Stimulated activated CD8-positive, alpha-beta memory T cell treated with anti-CD3 and anti-CD28 coated beads, Interleukin-7, amount 100 ng/mL, for 1 hour (primary cell): Measurements from ENCODE around the gene C1orf159.
A peak's percentile ranks its signal among the peaks of the same experiment; 100 is the strongest.
"Not testable (repeated sequence)": the region's sequence is repeated elsewhere in the genome, so short reads cannot be mapped to it uniquely, and the experiment has no call there.

ENCODE experiments used
- DNase-seq, 2 donors: peaks; one replicate each; pipeline ENCODE4 v3.0.0-alpha.2; 2020; ENCODE audit warnings: low read depth in 2 of 2

The C1orf159 gene

DNA sequence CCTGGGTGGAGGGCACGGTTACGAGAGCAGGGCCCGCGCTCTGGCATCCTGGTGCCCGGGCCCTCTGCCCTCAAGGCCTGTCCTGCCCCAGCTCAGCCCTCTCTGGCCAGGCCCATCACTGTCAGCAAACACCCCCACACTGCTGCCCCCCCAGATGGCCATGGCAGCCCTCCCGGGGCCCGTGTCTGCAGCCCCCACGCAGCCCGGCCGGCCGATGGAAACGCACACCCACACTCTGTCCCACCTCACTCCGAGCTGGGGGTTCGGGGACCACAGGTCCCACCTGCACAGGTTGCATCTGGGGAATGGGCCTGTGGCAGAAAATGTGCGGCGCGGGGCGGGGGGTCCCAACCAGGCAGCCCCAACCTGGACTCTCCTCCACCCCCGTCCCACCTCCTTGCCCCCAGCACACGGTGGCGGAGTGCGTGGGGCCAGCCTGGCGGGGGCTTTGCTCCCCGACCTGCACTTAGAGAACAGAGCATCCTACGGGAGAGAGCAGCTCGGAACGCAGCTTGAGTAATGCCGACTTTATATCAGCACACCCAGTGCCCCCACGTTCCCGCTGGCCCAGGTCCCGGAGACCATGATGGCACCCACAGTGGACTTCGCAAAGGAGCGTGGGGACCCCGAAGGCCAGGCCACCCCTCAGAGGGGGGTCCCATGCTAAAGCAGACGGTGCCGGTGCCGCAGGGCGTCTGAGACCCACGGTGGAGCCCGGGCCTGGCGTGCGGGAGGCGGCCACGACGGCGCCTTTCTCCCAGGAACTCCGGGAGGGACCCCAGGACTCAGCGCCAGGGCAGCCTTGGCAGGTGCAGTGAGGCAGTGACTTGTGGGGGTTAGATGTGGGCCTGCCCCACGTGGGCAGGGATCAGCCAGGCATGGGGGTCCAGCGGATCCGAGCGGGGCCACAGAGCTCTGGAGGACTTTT, 34.3 kb downstream of the C1orf159 start:
- DNase-seq: no peak

DNA sequence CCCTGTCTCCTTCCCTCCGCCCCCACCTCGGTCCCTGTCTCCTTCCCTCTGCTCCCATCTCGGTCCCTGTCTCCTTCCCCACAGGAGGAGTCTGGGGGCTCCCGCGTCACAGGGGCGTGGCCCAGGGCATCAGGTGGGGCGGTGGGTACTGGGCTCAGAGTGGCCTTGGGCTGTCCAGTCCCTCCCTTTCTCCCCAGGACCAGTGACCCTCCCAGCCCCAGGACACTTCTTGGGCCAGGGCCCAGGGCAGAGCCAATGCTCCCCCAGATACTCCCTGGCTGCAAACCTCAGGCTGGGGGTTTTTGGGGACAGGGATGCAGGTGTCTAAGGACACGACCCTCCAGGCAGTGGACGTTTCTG, 35.0 kb downstream of the C1orf159 start:
- no peak for DNase-seq

DNA sequence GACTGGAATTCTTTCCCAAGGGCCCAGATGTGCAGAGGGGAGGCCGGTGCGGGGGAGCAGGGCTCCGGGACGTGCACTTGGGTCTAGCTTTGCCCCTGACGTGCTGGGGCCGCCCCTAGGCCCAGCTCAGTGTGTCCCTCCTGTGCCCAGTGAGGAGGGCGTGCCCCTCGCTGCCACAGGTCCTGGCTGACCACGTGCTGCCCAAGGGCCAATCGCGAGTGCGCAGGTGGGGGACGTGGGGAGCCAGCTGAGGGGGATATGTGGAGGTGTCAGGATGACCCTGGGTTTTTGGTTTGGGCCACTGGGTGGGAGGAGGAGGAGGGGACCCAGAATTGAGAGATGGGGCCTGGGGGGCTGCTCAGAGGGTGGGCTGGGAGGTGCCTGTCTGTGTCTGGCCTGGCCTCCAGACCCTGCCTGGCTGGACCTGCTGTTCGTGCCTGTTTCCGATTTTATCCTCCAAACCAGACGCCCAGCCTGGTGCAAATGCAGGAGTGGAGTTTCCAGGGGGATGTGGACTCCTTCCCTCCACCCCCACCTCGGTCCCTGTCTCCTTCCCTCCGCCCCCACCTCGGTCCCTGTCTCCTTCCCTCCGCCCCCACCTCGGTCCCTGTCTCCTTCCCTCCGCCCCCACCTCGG, 35.6 kb downstream of the C1orf159 start:
- DNase-seq: no peak

DNA sequence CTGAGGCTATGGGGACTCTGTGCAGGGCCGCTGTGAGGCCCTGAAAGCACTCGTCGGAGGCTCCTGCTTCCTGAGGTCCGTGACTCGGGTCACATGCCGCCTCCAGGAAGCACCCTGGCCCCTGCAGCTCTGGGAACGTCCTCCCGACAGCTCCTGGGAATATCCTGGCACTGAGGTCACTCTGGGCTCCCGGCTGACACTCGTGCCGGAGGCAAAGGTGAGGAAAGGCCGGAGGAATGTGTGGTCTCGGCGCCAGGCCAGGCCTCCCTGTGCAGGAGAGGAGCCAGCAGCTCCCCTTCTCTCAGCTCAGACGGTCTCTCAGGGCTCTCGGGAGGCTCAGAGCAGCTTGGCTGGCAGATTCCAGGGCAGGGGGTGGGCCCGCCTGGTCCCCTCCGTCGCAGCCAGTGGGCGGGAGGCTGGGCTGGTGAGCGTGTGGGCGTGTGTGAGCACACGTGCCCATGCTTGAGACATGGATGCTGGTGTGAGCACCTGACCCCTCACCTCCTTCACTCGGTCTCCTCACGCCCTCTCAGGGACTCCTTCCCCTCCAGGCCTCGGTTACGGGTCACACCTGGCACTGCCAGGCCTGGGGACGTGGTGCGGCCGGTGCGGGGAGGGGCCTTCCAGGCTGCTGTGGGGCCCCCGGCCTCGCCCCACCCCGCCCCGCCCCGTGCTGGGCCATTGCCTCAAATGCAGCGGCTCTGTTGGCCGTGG, 36.3 kb downstream of the C1orf159 start:
- no peak for DNase-seq

DNA sequence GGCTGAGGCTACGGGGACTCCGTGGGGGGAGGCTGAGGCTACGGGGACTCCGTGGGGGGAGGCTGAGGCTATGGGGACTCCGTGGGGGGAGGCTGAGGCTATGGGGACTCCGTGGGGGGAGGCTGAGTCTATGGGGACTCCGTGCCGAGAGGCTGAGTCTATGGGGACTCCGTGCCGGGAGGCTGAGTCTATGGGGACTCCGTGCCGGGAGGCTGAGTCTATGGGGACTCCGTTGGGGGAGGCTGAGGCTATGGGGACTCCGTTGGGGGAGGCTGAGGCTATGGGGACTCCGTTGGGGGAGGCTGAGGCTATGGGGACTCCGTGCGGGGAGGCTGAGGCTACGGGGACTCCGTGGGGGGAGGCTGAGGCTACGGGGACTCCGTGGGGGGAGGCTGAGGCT, 38.5 kb downstream of the C1orf159 start:
- not testable (repeated sequence) for DNase-seq

DNA sequence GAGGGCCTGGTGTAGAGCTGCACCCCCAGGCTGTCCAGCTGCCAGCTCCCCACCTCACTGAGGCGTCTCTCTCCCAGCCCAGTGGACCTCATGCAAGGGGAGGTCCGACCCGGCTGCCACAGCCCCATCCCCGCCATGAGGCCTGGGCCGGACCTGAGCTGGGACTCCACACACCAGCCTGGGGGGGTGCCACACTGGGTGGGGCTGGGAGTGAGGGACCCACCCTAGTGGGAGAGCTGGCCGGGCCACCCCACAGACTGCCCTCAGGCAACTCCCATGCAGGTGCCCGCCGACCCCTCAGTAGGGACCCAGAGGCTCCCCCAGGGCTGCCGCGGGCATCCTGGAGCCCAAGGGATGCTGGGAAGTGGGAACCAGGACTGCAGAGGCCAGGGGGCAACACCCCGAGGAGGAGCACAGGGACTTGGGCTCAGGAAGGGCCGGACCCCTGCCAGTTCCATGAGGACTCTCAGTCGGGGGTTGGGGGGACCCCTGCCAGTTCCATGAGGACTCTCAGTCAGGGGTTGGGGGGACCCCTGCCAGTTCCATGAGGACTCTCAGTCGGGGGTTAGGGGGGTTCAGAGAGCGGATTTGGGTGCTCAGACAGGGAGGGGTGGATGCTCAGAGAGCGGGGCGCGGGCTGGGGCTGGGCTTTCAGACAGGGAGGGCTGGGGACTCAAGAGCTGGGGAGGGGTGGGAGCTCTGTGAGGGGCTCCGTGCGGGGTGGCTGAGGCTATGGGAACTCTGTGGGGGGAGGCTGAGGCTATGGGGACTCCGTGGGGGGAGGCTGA, 40.5 kb downstream of the C1orf159 start:
- DNase-seq: no peak

DNA sequence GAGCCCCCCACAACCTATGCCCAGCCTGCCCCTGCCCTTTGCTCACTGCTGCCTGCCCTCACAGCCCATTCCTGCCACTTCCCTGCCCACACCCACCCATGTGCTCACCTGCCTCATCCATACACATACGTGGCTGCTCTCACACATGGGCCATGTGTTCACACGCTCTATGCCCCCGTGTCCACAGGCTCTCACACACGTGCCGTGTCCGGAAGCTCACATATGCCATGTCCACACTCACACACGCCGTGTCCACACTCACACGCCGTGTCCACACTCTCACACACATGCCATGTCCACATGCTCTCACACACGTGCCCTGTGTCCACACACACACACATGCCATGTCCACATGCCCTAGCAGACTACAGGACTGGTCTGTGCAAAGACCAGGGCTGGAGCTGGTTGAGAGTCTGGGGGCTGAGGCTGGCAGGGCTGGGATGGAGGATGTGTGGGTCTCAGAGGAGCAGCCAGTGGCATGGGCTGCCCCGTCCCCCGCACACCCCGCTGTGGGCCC, 41.2 kb downstream of the C1orf159 start:
- no peak for DNase-seq

DNA sequence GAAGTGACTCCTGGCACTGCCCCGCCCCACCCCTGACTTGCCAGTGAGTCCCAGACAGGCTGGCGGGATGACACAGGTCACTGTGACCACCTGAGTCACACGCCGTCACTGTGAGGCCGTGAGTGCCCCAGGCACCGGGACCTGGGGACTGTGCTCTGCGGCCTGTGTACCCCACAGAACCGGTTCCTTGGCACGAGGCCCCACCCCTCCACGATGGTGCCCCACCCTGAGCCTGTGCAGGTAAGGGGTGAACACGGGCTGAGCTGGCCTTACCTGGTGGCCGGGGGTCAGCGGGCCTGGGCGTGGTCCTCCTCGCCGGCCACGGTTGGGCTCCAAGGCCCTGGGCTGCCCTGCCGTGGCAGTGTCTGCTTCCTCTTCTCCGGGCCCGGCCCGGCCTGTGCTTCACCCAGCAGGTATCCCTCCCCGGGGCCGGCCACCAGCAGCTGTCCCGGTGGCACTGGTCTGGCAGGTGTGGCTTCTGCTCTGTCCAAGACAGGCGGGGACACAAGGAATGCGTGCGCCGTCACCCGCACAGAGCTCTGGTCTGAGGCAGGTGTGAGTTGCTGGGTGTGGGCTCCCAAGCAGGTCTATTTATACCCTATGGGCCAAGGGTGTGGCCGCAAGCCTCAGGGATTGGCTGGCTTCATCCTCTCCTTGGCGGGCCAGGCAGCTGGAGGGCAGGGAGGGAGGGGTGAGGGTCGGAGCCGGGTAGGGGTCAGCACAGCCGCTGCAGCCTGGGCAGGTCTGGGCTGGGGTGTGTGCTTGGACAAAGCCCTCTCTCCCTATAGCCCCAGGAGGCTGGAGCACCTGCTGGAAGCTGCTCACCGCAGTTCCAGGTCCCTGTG, 41.9 kb downstream of the C1orf159 start, which contains the start of gene RNF223:
TSS of gene RNF223 (minus strand) at position 564 of the 845 bp plus-strand sequence. CDS start 1,740 bp downstream, outside the sequence.
- DNase-seq: no peak

DNA sequence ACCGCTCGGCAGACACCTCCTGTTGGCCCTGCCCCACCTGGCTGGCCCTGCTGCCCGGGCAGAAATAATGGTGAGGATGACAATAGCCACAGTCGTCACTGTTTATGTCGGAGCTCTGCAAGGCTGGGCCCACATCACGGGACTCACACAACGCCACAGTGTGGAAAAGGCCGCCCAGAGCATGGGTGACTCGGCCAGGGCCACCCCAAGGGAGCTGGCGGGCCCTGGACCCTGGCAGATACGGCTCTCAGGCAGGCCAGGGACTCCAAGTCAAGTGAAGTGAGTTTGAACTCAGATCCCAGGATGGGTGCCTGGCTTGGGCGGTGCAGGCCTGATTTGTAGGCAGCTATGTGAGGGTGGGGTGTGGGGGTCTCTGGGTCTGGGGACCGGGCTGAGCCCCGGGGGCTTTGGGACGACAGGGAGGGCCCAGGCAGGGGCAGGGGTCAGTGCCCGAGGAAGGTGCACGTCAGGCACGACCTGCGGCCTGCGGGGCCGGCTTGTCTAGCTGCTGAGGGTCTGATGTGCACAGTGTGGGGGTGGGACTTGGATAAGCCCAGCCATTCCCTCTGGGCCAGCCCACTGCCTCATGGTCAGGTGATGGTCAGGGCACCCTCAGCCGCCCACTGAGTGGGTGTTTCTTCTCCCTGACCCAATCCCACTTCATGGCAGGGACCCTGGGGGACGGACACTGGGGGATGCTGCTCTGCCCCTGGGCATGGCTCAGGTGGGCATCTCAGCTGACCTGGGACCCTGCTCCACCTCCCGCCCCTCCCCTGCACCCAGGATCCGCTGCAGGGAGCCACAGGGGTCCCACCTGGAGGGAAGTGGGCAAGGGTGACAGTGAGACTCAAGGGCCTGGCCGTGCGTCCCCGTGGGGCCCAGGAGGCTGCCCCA, 42.8 kb downstream of the C1orf159 start:
- no peak for DNase-seq

DNA sequence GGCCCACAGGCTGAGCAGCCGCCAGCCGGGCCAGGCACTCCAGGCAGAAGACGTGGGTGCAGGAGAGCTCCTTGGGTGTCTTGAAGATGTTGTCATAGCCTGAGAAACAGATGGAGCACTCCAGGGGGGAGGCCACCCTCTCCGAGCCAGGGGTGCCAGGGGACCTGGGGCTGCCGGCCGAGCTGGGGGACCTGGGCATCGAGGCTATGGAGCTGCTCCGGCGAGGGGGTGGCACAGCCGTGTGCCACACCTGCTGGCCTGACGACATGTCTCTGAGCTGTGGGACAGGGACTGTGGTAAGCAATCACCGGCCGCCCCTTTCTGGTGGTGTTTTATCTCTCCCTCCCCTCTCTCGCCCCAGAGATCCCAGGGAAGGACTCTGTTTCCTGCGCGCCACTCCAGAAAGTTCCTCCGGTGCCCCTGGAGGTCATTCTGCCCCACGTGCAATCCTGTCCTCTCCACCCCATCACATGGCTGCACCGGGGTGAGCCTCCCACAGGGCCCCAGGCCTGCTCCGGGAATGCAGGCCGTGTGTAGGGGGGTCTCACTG, 43.5 kb downstream of the C1orf159 start:
- DNase-seq: no peak

DNA sequence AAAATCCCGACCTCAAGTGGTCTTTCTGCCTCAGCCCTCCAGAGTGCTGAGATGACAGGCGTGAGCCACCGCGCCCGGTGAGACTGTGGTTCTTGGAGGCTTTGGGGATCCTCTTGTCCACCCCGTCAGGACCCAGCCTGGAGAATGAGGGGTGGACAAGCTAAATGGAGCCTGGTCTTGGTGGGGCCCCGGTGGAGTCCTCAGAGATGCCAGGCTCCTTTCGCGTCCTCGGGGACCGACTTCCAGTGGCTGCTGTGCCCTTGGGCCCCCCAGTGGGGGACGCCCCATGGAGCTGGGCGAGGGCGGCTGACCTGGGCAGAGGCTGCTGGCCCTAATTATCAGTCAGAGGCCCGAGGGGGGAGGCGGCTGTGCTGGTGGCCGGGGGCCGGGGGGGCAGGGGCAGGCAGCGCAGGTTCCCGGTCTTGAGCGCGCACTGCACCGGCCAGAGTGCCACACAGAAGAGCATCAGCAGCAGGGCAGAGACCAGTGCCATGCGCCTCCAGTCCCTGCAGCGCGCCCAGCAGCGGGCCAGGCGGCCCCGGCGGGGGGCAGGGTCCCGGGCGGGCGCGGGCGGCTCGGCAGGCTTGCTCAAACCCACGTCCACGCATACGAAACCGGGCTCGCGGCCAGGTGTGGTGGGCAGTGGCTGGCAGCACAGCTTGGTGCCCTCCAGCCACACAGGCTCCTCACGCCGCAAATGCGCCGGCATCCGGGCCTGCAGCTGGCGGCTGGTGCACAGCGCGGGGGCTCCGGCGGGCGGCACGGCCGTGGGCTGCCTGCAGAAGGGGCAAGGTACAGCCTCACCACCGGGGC, 44.2 kb downstream of the C1orf159 start:
- no peak for DNase-seq

DNA sequence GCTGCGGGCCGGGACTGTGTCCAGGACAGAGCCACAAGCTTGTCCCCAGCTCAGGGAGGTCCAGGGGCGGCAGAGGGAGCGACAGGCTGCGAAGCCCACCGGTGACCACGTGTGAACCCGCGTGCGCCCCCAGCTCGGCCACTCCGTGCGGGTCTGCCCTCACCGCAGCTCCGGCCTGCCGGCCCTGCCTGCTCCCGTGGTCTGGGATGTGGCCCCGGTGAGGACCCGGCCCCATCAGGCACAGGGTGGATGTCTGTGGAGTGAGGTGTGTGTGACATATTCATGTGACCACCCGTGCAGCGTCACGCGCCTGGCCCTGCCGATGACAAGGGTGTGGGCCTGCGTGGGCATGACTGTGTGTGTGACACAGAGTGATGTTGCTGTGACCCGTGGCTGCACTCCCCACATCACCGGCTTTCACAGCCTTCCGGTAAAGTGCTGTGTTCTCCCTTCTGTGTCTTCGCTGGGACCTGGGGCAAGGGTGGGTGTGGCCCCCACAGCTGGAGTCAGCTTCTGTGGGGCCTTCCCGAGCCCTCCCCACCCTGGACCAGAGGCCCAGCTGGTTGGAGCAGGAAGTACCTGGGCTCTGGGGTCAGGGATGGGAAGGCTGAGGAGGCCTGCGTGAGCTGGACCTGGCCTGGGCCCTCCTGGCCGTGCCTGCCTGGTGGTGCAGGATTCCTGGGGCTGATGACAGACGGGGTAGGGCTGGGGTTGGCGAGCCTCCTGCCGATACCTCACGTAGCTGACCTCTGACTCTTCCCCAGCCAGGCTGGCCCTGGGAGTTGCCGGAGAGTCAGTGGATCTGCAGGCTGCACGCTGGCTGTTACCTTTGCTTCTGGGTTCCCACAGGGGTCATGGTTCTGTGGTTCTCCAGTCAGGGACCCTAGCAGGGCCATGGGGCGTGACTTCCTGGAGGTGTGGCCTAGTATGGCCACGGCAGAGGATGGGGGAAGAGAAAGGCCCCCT, 45.9 kb downstream of the C1orf159 start:
- DNase-seq: no peak

DNA sequence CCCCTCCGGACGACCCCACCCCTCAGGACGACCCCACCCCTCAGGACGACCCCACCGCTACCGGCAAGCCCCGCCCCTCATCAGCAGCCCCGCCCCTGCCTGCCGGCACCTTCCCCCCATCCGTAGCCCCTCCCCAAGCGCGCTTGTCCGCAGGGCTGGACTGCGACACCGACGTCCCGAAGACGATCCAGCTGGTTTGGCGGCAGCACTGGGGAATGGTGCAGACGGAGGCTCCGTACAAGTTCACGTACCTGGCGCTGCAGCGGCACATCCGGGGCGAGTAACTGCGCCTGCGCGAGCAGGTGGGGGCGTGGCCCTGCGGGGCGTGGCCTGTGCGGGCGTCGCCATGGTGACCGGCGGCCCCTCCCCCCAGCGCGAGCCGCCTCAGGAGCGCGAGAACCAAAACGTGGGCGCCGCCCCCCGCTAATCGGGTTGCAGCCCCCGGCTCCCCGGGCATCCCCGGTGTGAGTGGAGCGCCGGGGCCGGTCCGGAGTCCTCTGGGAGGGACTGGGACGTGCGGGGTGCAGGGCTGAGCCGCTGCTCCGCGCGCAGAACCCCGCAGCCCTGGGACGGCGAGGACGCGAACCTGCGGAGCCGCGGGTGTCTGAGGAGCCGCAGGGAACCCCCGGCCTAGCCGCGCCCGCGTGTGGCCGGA, 46.7 kb downstream of the C1orf159 start:
- DNase-seq: peak; percentile 80 to 86

DNA sequence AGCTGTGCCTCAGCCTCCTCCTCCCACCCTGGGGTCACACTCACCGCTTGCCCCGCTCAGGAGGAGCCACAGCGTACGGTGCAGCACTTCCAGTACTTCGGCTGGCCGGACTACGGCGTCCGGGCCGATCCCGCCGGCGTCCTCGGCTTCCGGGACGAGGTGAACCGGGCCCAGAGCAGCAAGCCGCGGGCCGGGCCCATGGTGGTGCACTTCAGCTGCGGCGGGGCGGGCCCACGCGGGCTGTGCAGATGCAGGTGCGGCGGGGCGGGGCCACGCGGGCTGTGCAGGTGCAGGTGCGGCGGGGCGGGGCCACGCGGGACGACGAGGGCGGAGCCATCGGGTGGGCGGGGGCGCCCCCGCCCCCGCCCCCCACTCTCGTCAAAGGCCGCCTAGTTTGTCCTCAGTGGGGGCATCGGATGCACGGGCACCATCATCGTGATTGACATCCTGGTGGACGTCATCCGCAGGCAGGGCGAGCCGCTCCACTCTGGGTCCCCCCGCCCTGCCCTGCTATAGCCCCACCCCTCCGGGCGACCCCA, 47.3 kb downstream of the C1orf159 start:
- no peak for DNase-seq

DNA sequence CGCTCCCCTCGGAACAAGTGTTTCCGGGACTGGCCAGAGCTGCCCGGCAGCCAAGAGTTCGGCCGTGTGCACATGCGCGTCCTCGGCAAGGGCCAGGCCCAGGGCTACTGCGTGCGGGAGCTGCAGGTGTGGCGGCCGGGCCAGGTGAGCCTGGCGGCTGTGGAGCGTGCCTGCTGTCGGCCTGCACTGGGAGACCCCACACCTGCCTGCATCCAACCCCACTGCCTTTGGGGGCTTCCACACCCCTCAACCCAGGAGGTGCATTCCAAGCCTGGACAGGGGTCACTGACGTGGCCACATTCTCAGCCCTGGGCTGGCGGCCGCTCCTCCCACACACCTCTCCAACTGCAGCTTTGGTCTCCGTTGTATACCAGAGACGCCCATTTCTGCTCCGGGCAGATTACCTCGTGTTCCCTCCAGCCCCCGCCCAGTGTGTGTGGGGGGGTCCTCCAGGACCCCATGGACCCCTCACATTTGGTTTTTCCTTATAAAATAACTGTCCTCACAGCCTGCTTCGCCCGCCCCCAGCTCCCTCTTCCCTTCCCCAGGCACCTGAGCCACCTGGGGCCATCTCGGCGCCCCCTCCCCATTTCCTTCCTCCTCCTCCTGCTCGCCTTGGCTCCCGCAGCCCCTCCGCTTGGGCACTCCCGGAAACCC, 47.9 kb downstream of the C1orf159 start:
- DNase-seq: no peak
